H1 (cell line): ENCODE results near the gene ALKBH7. TPM values are rescaled to one million over a fixed set of nuclear protein-coding genes. Genes with fewer than 3 reads are reported as not detected.

ENCODE experiments used
- CTCF ChIA-PET: fragments of 300-600 bp; sonication (Branson Sonifier 250); formaldehyde crosslinking; loops from one replicate; lab custom pipeline; 2021; ENCODE audit not compliant: partially characterized antibody; lab: Charles Lee
- POLR2A ChIA-PET: fragments of 300-600 bp; sonication (Branson Sonifier 250); formaldehyde crosslinking; loops from one replicate; lab custom pipeline; 2021; ENCODE audit warnings: inconsistent platforms; ENCODE audit not compliant: partially characterized antibody; lab: Charles Lee
- DNase-seq, 2 experiments: peaks; one replicate each; pipeline versions ENCODE4 v3.0.0 to v3.0.0-alpha.2; 2010 to 2022; ENCODE audit warnings: low spot score in 2 of 2, low read depth in 1 of 2, mixed read lengths in 1 of 2
- FAIRE-seq: peaks from 2 replicates; lab custom pipeline; 2011; peaks lifted over from hg19 to GRCh38; lab: Jason Lieb, UNC
- H2AFZ ChIP-seq: 2 replicates; pipeline ENCODE4 v1.8.1; 2012; ENCODE audit warnings: low read length, inconsistent platforms
- H2AK5ac ChIP-seq: 2 replicates; pipeline ENCODE4 v1.6.1; 2013; ENCODE audit warnings: low read depth, low read length
- H2BK120ac ChIP-seq: replicated peaks from 2 replicates; pipeline ENCODE3; 2013; ENCODE audit warnings: low read depth, low read length, inconsistent platforms
- H2BK12ac ChIP-seq: 2 replicates; pipeline ENCODE4 v1.6.1; 2013; ENCODE audit warnings: low read depth, low read length
- H2BK15ac ChIP-seq: 2 replicates; pipeline ENCODE4 v1.6.1; 2013; ENCODE audit warnings: low read length
- H2BK20ac ChIP-seq: 2 replicates; pipeline ENCODE4 v1.6.1; 2013; ENCODE audit warnings: low read length
- H2BK5ac ChIP-seq: 2 replicates; pipeline ENCODE4 v1.6.1; 2013; ENCODE audit warnings: low read depth, low read length
- H3K14ac ChIP-seq: 2 replicates; pipeline ENCODE4 v1.6.1; 2013; ENCODE audit warnings: inconsistent platforms; ENCODE audit not compliant: insufficient read length
- H3K18ac ChIP-seq: 2 replicates; pipeline ENCODE4 v1.6.1; 2013; ENCODE audit warnings: low read length; ENCODE audit errors: extremely low read depth
- H3K23ac ChIP-seq: 2 replicates; pipeline ENCODE4 v1.6.1; 2013; ENCODE audit warnings: inconsistent platforms; ENCODE audit not compliant: insufficient read length
- H3K23me2 ChIP-seq: 2 replicates; pipeline ENCODE4 v1.6.1; 2013; ENCODE audit warnings: low read depth, low read length
- H3K27ac ChIP-seq: 2 replicates; pipeline ENCODE4 v1.6.1; 2011; ENCODE audit warnings: low read depth, low read length, inconsistent platforms
- H3K27me3 ChIP-seq, 4 experiments: replicated peaks in 1 of 4; 1 replicate in 1 of 4; 2 replicates in 3 of 4; pipeline versions ENCODE4 v1.6.1 to v1.8.1; 2011 to 2013; ENCODE audit warnings: low read length in 3 of 4, mild to moderate bottlenecking in 3 of 4, inconsistent platforms in 2 of 4, mixed read lengths in 2 of 4, moderate library complexity in 1 of 4; ENCODE audit not compliant: control insufficient read depth in 3 of 4, insufficient read depth in 3 of 4; ENCODE audit errors: extremely low read depth in 1 of 4
- H3K36me3 ChIP-seq, 4 experiments: 2 replicates each; pipeline versions ENCODE4 v1.6.1 to v1.8.1; 2011 to 2013; ENCODE audit warnings: mild to moderate bottlenecking in 4 of 4, low read length in 3 of 4, moderate library complexity in 2 of 4, control low read depth in 1 of 4, inconsistent platforms in 1 of 4; ENCODE audit not compliant: insufficient read depth in 4 of 4, control insufficient read depth in 2 of 4
- H3K4ac ChIP-seq: replicated peaks from 2 replicates; pipeline ENCODE3; 2013; ENCODE audit warnings: low read length, low read depth, mixed read lengths, inconsistent platforms; ENCODE audit not compliant: insufficient read length
- H3K4me1 ChIP-seq, 4 experiments: replicated peaks in 1 of 4; 1 replicate in 1 of 4; 2 replicates in 3 of 4; pipeline versions ENCODE4 v1.6.1 to v1.8.1; 2011 to 2013; ENCODE audit warnings: low read length in 3 of 4, inconsistent platforms in 2 of 4, mixed read lengths in 1 of 4; ENCODE audit not compliant: insufficient read depth in 4 of 4, control insufficient read depth in 3 of 4
- H3K4me2 ChIP-seq, 2 experiments: 2 replicates each; pipeline versions ENCODE4 v1.6.1 to v1.8.1; 2011 to 2013; ENCODE audit warnings: low read depth in 2 of 2, low read length in 2 of 2, control low read depth in 1 of 2, inconsistent platforms in 1 of 2, mild to moderate bottlenecking in 1 of 2; ENCODE audit not compliant: insufficient read depth in 1 of 2
- H3K4me3 ChIP-seq, 4 experiments: fragments of 200-600, 300-600 bp in 1 of 4; sonication (generic), shearing (Covaris generic), sonication (Bioruptor Twin) in 1 of 4; 2 replicates each; pipeline versions ENCODE4 v1.5.1 to v1.8.1; 2011 to 2016; ENCODE audit warnings: low read length in 4 of 4, low read depth in 3 of 4, control low read depth in 2 of 4, inconsistent platforms in 2 of 4, mild to moderate bottlenecking in 2 of 4, mixed read lengths in 1 of 4, moderate library complexity in 1 of 4; ENCODE audit not compliant: insufficient read depth in 2 of 4; ENCODE audit errors: extremely low read depth in 1 of 4
- H3K56ac ChIP-seq: replicated peaks from 2 replicates; pipeline ENCODE3; 2013; ENCODE audit warnings: low read depth, mild to moderate bottlenecking, mixed read lengths, low read length, inconsistent platforms; ENCODE audit not compliant: insufficient read length
- H3K79me1 ChIP-seq: 2 replicates; pipeline ENCODE4 v1.6.1; 2013; ENCODE audit warnings: low read depth, low read length, control low read depth
- H3K79me2 ChIP-seq, 2 experiments: 2 replicates each; pipeline versions ENCODE4 v1.6.1 to v1.8.1; 2012 to 2013; ENCODE audit warnings: low read length in 2 of 2, mild to moderate bottlenecking in 2 of 2, inconsistent platforms in 1 of 2; ENCODE audit not compliant: insufficient read depth in 2 of 2, control insufficient read depth in 1 of 2
- H3K9ac ChIP-seq, 4 experiments: replicated peaks in 1 of 4; 1 replicate in 1 of 4; 2 replicates in 3 of 4; pipeline versions ENCODE4 v1.6.1 to v1.8.1; 2011 to 2013; ENCODE audit warnings: low read depth in 3 of 4, low read length in 3 of 4, control low read depth in 2 of 4, mild to moderate bottlenecking in 2 of 4, moderate library complexity in 2 of 4, inconsistent platforms in 1 of 4; ENCODE audit errors: extremely low read depth in 1 of 4
- H3K9me3 ChIP-seq, 2 experiments: 2 replicates each; pipeline versions ENCODE4 v1.6.1 to v1.8.1; 2012 to 2013; ENCODE audit warnings: mild to moderate bottlenecking in 2 of 2, moderate library complexity in 2 of 2, control low read depth in 1 of 2, inconsistent platforms in 1 of 2, low read depth in 1 of 2, low read length in 1 of 2, mixed read lengths in 1 of 2; ENCODE audit not compliant: insufficient read depth in 2 of 2
- H4K20me1 ChIP-seq, 2 experiments: replicated peaks in 1 of 2; 2 replicates each; pipeline versions ENCODE3 to v1.8.1; 2011 to 2013; ENCODE audit warnings: inconsistent platforms in 2 of 2, low read length in 2 of 2, mild to moderate bottlenecking in 1 of 2; ENCODE audit not compliant: insufficient read depth in 2 of 2, control insufficient read depth in 1 of 2
- H4K5ac ChIP-seq: 2 replicates; pipeline ENCODE4 v1.6.1; 2013; ENCODE audit warnings: low read length, low read depth, mixed read lengths, inconsistent platforms; ENCODE audit not compliant: insufficient read length
- H4K8ac ChIP-seq: 2 replicates; pipeline ENCODE4 v1.8.0; 2013; ENCODE audit warnings: mild to moderate bottlenecking, moderate library complexity, low read length, inconsistent platforms; ENCODE audit not compliant: insufficient read depth; ENCODE audit errors: extremely low read depth
- H4K91ac ChIP-seq: replicated peaks from 2 replicates; pipeline ENCODE3; 2013; ENCODE audit warnings: low read length, mixed read lengths, inconsistent platforms; ENCODE audit not compliant: insufficient read length
- CHD2 ChIP-seq: IDR thresholded peaks from 2 replicates; pipeline ENCODE4 v1.6.1; 2012; ENCODE audit warnings: low read length, improper control_type of control experiment
- CREB1 ChIP-seq: IDR thresholded peaks from 2 replicates; pipeline ENCODE4 v1.6.1; 2012; ENCODE audit warnings: inconsistent platforms
- FOSL1 ChIP-seq: IDR thresholded peaks from 2 replicates; pipeline ENCODE4 v1.6.1; 2011; ENCODE audit warnings: mild to moderate bottlenecking, low read depth, low read length, moderate library complexity; ENCODE audit not compliant: insufficient read depth
- JUN ChIP-seq: IDR thresholded peaks from 2 replicates; pipeline ENCODE4 v1.6.1; 2011; ENCODE audit warnings: low read depth, mild to moderate bottlenecking, improper control_type of control experiment, low read length
- MAFK ChIP-seq: IDR thresholded peaks from 2 replicates; pipeline ENCODE4 v1.6.1; 2012; ENCODE audit warnings: low read depth, mild to moderate bottlenecking, improper control_type of control experiment, low read length
- NANOG ChIP-seq: IDR thresholded peaks from 2 replicates; pipeline ENCODE4 v1.6.1; 2011; ENCODE audit warnings: low read length, low read depth, mild to moderate bottlenecking, inconsistent platforms; ENCODE audit not compliant: insufficient read depth, poor library complexity, severe bottlenecking
- NRF1 ChIP-seq: IDR thresholded peaks from 2 replicates; pipeline ENCODE4 v1.6.1; 2011; ENCODE audit warnings: mild to moderate bottlenecking, low read depth, low read length, improper control_type of control experiment
- POLR2A ChIP-seq, 2 experiments: IDR thresholded peaks; 1 replicate in 1 of 2; 2 replicates in 1 of 2; pipeline ENCODE4 v1.6.1; 2011; ENCODE audit warnings: low read depth in 2 of 2, low read length in 2 of 2, mild to moderate bottlenecking in 2 of 2; ENCODE audit errors: control extremely low read depth in 1 of 2
- POLR2AphosphoS5 ChIP-seq: IDR thresholded peaks from 2 replicates; pipeline ENCODE4 v1.6.1; 2011; ENCODE audit warnings: low read depth, low read length
- RNF2 ChIP-seq: fragments of 200-900, 300-1000 bp; sonication (generic); IDR thresholded peaks from 2 replicates; pipeline ENCODE4 v1.7.1; 2016; ENCODE audit warnings: borderline replicate concordance, low read depth, mild to moderate bottlenecking, antibody characterized with exemption, low read length; ENCODE audit not compliant: poor library complexity, severe bottlenecking; ENCODE audit errors: missing control alignments
- SIN3A ChIP-seq, 2 experiments: IDR thresholded peaks in 1 of 2; conservative IDR thresholded peaks in 1 of 2; 2 replicates each; pipeline ENCODE4 v1.6.1; 2011 to 2012; ENCODE audit warnings: low read length in 2 of 2, improper control_type of control experiment in 1 of 2, low read depth in 1 of 2, mild to moderate bottlenecking in 1 of 2
- SIX5 ChIP-seq: IDR thresholded peaks from 2 replicates; pipeline ENCODE4 v1.6.1; 2011; ENCODE audit warnings: mild to moderate bottlenecking, low read depth, low read length
- SUZ12 ChIP-seq: fragments of 200-600 bp; sonication (generic); IDR thresholded peaks from 2 replicates; pipeline ENCODE4 v1.6.1; 2012; ENCODE audit warnings: mild to moderate bottlenecking, inconsistent platforms, low read length, moderate library complexity, mixed read lengths
- WGBS, 2 experiments: shearing (Covaris generic) in 1 of 2; methylation state at CpG; one replicate each; pipeline versions ENCODE4 v1.1.6 to v1.1.7; 2013 to 2015; ENCODE audit warnings: low lambda C conversion rate in 2 of 2, mixed read lengths in 2 of 2, inconsistent platforms in 1 of 2, low coverage in 1 of 2, missing lambda C conversion rate in 1 of 2; ENCODE audit not compliant: insufficient replicate concordance in 2 of 2, insufficient coverage in 1 of 2, insufficient read length in 1 of 2; ENCODE audit errors: extremely low coverage in 1 of 2, missing lambda C conversion rate in 1 of 2; 5-methylcytosine and 5-hydroxymethylcytosine counted together
- polyA plus RNA-seq, 7 experiments: library from polyadenylated mRNA; depleted of rRNA in 3 of 7; stranded (reverse) in 5 of 7; unstranded in 2 of 7; fragments of >200 nt in 5 of 7; fragments of 200-250 nt in 2 of 7; gene quantifications; 1 replicate in 5 of 7; 2 replicates in 1 of 7; 4 replicates in 1 of 7; pipeline versions ENCODE4 v1.2.1 to v1.2.3, GENCODE V29; 2011 to 2013; ENCODE audit warnings: missing spikeins in 2 of 7, mixed read lengths in 2 of 7
- total RNA-seq: library from RNA; stranded (reverse); fragmentation: NEBNext Ultra II Directional; extraction: Animal tissue kit (Norgen Biotek cat#: 25700); gene quantifications from 2 replicates; pipeline ENCODE4 v1.2.1, GENCODE V29; 2021

The ALKBH7 gene
- total and polyA plus RNA-seq, 2 of the 8 experiments (the other 6 are each of a cell fraction or from before 2014, with no cell fraction given), result 66.3 to 100 TPM

DNA sequence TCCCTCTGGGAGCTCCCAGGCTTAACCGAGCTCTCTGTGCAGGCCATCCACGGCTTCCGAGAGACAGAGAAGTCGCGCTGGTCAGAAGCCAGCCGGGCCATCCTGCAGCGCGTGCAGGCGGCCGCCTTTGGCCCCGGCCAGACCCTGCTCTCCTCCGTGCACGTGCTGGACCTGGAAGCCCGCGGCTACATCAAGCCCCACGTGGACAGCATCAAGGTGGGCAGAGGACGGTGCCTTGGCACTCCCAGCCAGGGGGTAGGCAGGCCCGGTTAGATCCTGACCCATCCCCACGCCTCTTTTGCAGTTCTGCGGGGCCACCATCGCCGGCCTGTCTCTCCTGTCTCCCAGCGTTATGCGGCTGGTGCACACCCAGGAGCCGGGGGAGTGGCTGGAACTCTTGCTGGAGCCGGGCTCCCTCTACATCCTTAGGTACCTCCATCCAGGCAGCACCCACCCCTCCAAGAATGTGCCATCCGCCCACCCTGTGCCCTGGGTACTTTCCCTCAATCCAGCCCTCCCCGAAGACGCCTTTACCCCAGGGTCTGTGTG lies 1.6 kb downstream of the ALKBH7 start:
- no peak overlapping the region for H3K23ac ChIP-seq
- H3K4me1 ChIP-seq, result peaks cover 0 to 11% (median 7%) of the 10 kb centered on the region in 4 experiments; a peak in 5 of 7 replicates
- H2AK5ac ChIP-seq, result 0 out of 2 replicates have a peak overlapping the region, but pooled peaks have one; percentile 39
- H3K79me1 ChIP-seq, result no peaks in the 10 kb centered on the region
- peak overlapping the region; percentile 83 for H3K18ac ChIP-seq
- H2BK20ac ChIP-seq, result no peak overlapping the region
- H3K4ac ChIP-seq, result no peak overlapping the region
- no peaks in the 10 kb centered on the region for H3K79me2 ChIP-seq
- H4K8ac ChIP-seq, result peak overlapping the region; percentile 22; the same call in 1 of the 2 replicates
- peaks cover 0 to 6% of the 10 kb centered on the region in 2 experiments for H4K20me1 ChIP-seq
- H3K36me3 ChIP-seq, result peaks cover 0 to 9% (median 2%) of the 10 kb centered on the region in 4 experiments; a peak in 3 of 8 replicates
- TF ChIP-seq POLR2AphosphoS5, result no peak
- no peak for TF ChIP-seq MAFK
- TF ChIP-seq SUZ12, result no peak
- no peak for TF ChIP-seq SIN3A (conservative IDR thresholded peaks at IDR 0.05 in 1 of 2, IDR thresholded peaks at IDR 0.05 in 1 of 2; ENCODE audit: low read depth in 1 of 2, low read length in 2 of 2)
- no peak for TF ChIP-seq CREB1
- no peak for TF ChIP-seq RNF2
- no peak for TF ChIP-seq SIX5
- no peak for TF ChIP-seq NANOG
- TF ChIP-seq POLR2A (IDR thresholded peaks at IDR 0.05; ENCODE audit: control extremely low read depth in 1 of 2, low read depth in 2 of 2, low read length in 2 of 2), result no peak
- no peak for TF ChIP-seq NRF1
- no peak for TF ChIP-seq CHD2
- TF ChIP-seq JUN, result no peak
- no peak for TF ChIP-seq FOSL1
- peak overlapping the region; percentile 60 for H3K56ac ChIP-seq
- peak overlapping the region; percentile 30 for H3K27ac ChIP-seq
- FAIRE-seq (no peak), DNase-seq (no peak)
- WGBS, 2 experiments, result 81% methylated on average over 25 of the region's 29 CpGs; no CpG with 5 or more reads in 1 of the 2 experiments
- peak overlapping the region in 3 of 4 experiments; percentile 26 to 52 (median 33); a peak in 4 of 8 replicates for H3K4me3 ChIP-seq
- H2BK15ac ChIP-seq, result 0 out of 2 replicates have a peak overlapping the region, but pooled peaks have one; percentile 0
- H3K27me3 ChIP-seq, result no peaks in the 10 kb centered on the region
- H2BK120ac ChIP-seq, result no peak overlapping the region
- ChIA-PET POLR2A (interaction anchor here (1.0 to 9.9 kb wide), 4 partner anchors 14 to 546 kb away, joined by 3 to 81 read pairs (median 10); partner anchors contain the start of genes CLPP and GTF2F1), CTCF (interaction anchor here (0.7 kb wide), 1 partner anchor 175 kb away, joined by 3 read pairs; no protein-coding TSS in a partner anchor)
- no peak overlapping the region for H3K14ac ChIP-seq
- peak overlapping the region; percentile 41 for H4K91ac ChIP-seq
- peaks cover 4% of the 10 kb centered on the region; the same call in 1 of the 2 replicates for H3K23me2 ChIP-seq
- H2AFZ ChIP-seq, result no peak overlapping the region
- no peak overlapping the region for H4K5ac ChIP-seq
- no peak overlapping the region; a peak in 1 of 7 replicates for H3K9ac ChIP-seq
- no peak overlapping the region for H2BK12ac ChIP-seq
- H2BK5ac ChIP-seq, result peak overlapping the region; percentile 67; the same call in 1 of the 2 replicates
- H3K9me3 ChIP-seq, result no peaks in the 10 kb centered on the region
- H3K4me2 ChIP-seq, result peak overlapping the region; percentile 50 to 74
